HG02885 (cell line): ENCODE results near the gene BTBD7.
"Not testable (repeated sequence)": the region's sequence is repeated elsewhere in the genome, so short reads cannot be mapped to it uniquely, and the experiment has no call there.

Experiments
- ATAC-seq: cut with Tn5 transposase; IDR thresholded peaks from one replicate; pipeline ENCODE4 v1.9.1; 2021; ENCODE audit warnings: mild to moderate bottlenecking; ENCODE audit not compliant: unreplicated experiment, poor library complexity

The BTBD7 gene

GRCh38 chr14:93266127-93266526 lies 66.7 kb downstream of the BTBD7 start:
- no peak for ATAC-seq

DNA sequence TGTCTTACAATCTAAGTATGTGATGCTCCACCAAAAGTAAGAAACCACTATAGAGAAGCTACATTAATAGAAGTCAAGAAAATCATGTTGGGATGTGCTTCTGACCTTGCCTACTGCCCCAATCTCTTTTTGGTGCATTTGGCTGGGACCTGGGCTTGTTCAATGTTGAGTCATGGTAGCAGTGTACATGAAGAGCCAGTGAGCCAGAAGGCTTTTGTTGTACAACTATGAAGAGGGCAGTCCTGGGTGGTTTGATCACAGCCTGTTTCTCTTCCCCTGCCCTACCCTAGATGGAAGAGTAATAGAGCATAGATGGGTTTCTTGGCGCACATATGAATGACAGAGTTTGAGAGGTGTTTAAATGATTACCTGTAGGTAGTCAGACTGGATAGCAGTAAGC lies 69.4 kb downstream of the BTBD7 start:
- ATAC-seq: no peak

DNA sequence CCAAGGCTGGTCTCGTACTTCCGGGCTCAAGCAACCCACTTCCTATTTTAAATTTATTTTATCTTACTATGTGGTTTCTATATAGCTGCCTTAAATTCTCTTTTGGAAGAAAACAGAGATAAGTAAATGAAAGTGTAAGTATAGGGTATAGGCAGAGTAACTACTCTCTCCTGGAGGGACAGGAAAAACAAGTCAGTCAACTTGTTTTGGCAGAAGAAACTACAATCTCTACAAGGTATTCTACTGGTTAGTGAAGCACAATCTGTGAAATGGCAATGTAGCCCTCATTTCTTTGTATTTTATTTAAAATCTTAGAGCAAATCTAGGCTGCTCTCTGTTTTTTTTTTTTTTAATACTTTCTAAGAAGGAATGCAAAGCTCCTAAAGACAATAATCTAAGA lies 70.4 kb downstream of the BTBD7 start:
- ATAC-seq: no peak

DNA sequence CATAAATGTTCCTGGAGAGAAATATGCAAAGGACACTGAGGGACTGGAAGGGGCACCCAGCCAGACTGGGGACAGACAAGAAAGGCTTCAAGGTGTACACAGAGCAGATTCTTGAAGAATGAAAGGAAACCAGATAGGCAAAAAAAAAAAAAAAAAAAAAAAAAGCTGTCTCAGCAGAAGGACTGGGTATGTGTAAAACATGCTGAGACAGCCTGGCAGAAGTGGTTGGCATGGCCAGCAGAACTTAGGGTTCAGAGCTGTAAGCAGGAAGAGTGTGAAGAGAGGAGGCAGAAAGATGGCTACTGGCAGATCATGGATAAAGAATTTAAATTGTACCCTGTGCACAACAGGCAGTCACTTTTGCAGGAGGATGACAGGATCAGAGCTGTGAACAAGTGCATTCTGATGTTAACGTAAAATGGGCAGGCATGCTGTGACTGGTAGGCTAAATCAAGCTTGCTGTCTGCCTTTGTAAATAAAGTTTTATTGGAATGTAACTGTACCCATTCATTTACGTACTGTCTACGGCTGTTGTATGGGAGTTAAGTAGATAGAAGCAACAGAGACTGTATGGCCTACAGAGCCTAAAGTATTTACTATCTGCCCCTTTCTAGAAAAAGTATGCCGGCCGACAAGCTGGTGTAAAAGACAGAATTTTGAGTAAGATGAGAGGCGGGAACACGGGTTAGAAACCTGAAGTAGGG lies 83.6 kb downstream of the BTBD7 start:
- ATAC-seq: no peak

DNA sequence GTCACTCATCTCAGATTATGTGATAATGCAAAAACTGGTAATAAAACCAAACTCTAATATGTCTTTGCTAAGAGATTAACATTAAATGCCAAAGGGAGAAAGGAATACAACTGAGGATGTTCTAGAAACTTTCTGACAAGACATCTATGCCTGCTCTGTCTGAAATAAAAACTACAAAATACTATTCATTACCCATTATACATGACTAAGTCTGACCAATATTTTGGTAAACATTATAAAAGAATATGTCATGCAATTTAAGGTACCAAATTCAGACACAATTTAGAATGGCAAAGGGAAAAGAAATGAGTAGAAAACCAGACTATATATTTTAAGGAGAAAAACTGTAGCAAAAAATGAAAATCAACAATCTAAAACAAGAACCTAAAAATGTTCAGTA lies 86.3 kb downstream of the BTBD7 start:
- ATAC-seq: no peak

DNA sequence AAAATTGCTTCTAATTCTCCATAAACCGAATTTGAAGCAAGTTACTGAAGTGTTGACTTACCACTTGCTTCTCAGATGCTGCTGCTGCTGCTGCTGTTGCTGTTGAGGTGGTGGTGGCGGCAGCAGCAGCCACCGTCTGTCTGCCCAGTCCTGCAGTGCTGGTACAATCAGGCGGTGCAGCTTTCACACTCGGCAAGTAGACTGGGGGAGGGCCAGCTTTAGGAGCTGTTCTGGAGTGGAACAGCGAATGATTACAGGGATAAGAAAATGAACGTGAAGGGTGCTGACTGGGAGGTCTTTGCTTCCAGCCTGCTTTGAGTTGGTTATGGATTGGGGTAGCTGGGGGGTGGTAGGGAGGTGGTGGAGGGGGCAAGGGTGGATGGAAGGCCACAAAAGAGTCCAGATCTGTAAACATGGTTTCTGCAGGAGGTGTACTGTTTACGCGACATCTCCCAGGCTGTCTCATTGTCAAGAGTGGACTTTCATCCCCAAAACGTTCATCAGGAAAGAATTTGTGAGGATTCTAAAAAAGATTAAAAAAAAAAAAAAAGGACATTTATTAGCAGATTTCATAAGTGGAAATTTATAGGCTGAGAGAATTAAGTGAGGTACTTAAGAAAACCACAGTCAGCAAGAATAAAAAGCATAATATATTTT lies 86.9 kb downstream of the BTBD7 start:
- ATAC-seq: no peak

- ATAC-seq: no peak
Observed at GRCh38 chr14:93240678-93241000, 92.2 kb downstream of the BTBD7 start.

GRCh38 chr14:93239869-93240677 lies 92.8 kb downstream of the BTBD7 start:
- ATAC-seq: no peak

DNA sequence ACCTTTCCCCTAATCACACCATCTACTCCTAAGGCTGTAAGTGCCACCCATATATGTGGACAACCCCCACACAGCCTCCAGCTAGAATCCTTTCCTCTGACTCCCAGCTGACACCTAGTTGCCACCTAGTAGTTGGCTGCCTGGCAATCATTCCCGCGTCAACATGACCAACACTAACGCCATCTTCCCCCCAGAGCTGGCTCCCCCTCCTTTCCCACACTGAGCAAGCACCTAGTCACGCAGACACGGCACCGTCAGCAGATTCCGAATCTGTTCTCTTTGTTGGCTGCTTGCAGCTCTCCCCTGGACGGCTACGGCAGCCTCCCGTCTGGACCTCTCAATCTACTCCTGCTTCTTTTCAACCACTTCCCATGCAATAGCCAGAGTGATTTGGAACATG lies 98.0 kb downstream of the BTBD7 start:
- ATAC-seq: no peak

- not testable (repeated sequence) for ATAC-seq
Observed at GRCh38 chr14:93233078-93233477, 99.8 kb downstream of the BTBD7 start.

DNA sequence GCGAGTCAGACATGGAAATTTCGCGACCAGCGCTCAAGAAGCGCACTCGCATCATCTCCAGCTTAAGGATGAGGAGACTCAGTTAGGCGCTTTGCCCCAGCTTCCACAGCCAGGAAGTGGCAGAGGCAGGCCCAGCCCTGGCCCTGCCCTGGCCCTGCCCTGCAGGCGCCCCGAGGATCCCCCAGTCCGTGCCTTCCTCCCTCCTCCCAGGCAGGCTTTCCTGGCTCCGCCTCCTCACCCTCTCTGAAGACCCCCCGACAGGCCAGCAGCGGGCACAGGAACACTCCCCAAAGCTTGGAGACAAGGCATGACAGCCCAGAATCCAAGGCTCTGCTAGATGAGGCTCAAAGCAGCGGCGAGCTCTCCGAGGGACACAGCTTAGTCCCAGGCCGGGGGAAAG lies 100.7 kb downstream of the BTBD7 start:
- ATAC-seq: no peak

- ATAC-seq: no peak
Observed at GRCh38 chr14:93231129-93231979, 101.5 kb downstream of the BTBD7 start.

DNA sequence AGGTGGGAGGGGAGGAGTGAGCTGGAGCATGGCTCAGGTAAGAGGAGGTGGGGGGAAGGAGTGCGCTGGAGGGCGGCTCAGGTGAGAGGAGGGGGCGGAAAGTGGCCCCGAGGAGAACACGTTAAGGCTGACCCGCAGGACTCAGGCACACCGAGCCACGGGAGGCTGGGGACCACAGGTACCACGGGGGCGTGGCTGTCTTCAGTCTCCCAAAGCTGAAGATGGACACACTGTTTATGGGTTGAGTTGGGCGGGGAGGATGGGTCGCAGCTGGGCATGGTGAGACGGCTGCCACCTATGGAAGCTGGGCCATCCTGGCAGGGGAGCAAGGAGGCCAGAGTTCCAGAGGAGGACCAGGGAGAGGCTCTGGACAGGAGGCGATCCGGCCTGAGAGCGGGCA lies 102.3 kb downstream of the BTBD7 start:
- ATAC-seq: no peak

DNA sequence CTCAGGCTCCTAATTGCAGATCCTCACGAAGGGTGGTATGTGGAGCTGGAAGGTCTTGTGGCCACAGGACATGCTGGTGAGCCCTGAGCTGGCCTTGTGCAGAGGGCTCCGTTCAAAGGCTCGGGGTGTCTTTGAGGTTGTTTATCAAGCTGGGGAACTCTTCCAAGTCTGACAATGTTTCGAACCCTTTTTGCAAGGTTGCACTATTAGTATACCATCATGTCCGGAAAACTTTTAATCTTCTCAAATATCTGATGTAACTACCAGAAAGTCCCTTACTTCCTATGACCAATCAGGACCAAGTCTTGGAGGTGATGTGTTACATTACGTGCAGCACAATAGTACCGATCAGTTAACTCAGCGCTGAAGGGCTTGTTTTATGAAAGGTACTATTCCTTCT lies 104.3 kb downstream of the BTBD7 start:
- no peak for ATAC-seq

- ATAC-seq: no peak
Observed at GRCh38 chr14:93223565-93223964, 109.3 kb downstream of the BTBD7 start.

DNA sequence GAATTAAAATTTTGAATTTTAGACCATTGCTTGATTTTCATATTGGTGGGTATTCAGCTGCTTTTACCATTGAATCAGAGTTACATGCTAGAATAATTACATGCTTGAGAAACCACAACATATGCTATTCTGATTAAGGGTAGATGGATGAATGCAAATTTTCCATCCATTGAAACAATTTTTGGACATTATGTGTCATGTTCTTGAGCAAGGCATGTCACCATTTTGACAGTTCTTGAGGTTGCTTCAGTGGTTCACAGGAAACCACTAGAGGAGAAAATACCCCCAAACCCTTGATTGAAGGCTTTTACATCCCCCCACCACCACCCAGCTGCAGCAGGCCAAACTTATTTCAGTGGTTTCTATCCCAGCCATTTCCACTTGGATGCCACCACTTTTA lies 112.3 kb downstream of the BTBD7 start:
- no peak for ATAC-seq

- peak; percentile 78 for ATAC-seq
Observed at GRCh38 chr14:93219103-93219726, 113.6 kb downstream of the BTBD7 start.

DNA sequence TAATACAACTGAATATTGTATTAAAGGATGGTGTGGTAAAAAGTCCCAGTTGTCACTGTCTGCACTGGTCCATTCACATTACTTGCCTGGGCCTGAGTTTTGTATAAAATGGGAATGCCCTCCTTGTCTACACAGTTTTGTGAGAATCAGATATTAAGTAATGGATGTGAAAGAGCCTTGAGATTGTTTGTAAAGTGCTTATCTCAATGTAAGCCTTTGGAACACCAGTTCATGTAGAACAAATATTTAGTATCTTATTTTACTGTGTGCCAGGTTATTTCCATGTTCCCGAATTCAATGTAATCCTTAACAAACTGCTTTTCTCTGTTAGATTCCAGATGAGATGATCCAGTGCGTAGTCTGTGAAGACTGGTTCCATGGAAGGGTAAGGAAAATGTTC lies 118.2 kb downstream of the BTBD7 start:
- ATAC-seq: no peak

DNA sequence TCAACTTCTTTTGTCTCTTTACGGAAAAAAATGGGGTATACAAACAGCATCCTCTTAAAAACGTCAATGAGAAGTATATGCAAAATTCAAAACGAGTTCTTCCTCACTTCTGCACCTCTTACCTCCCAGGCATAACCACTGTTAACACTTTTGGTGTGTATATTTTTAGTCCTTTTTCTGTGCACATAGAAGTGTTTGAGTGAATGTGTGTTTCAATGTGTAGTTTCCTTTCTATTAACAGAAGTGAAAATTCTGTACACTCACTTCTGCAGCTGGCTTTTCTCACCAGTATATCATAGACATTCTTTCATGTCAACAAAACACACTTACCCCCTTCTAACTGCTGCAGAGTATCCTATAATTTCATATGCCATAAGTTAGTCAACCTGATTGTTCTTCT lies 120.4 kb downstream of the BTBD7 start:
- ATAC-seq: peak; percentile 67
